Lung microvascular endothelial cell (primary cell): ENCODE data around the gene PKIG. TPM values are rescaled to one million over a fixed set of nuclear protein-coding genes. Genes with fewer than 3 reads are reported as not detected.

Experiments used
- DNase-seq, 2 donors: peaks; one replicate each; pipeline versions ENCODE4 v3.0.0 to v3.0.0-alpha.2; 2010; ENCODE audit warnings: low read depth in 2 of 2
- total RNA-seq: library from RNA; depleted of rRNA; stranded (reverse); fragments of >200 nt; gene quantifications from 2 replicates; pipeline ENCODE4 v1.2.1, GENCODE V29; 2014

The PKIG gene
- total RNA-seq, 1 donor from 2014 or later = 215 TPM

GRCh38 chr20:44594730-44595129 is 12.4 kb downstream of the PKIG start:
- DNase-seq = peak in 1 of 2 donors; percentile 69

DNA sequence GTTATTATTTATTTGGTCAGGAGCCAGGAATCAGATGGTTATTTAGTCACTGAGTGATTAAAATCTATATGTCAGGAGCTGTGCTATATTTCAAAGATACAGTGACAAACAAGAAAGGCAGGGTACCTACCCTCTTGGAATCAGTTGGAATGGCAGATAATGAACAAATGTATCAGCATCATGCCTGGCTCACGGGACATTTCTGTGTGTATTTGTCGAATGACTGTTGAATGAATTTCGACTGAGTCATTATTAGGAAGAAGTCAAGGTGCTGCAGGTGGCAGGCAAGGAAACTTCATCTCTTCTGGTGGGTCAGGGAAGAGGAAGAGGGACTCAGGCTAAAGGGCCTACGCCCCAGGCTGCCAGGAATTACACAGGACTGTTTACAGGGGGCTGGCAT is 13.6 kb downstream of the PKIG start:
- DNase-seq = no peak

GRCh38 chr20:44596876-44597275 is 14.5 kb downstream of the PKIG start:
- no peak for DNase-seq

DNA sequence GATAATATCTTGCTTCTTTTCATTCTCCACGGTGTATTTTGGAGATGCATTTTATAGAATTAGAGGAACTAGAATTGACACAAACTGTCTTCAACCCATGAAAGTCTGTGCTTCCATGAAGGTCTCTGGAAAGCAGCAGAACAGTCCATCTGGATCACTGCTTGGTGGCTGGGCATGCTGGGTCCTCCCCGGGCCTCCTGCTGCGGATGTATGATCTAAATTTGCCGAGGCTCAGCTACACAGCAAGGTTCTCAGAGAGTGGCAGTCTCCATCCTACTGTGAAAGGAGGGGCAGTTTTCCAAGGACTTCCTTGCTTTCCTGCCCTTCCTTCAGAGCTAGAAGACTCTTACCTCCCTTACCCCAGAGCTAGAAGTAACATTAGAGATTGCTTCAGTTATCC is 15.1 kb downstream of the PKIG start:
- no peak for DNase-seq

DNA sequence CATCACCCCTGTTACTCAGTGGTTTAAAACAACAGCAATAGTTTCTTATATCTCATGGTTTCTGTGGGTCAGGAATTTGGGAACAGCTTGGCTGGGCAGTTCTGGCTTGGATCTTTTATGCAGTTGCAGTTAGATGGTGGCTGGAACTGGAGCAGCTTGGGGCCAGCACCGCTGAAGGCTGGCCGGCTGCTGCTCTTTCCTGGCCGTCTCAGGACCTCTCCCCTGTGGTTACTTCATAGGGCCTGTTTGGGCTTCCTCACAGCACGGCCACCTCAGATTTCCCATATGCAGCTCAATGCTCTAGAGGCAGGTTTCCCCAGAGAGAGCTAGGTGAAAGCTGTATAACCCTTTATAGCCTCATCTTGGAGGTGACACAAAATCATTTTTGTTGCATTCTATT is 15.6 kb downstream of the PKIG start:
- DNase-seq = no peak

DNA sequence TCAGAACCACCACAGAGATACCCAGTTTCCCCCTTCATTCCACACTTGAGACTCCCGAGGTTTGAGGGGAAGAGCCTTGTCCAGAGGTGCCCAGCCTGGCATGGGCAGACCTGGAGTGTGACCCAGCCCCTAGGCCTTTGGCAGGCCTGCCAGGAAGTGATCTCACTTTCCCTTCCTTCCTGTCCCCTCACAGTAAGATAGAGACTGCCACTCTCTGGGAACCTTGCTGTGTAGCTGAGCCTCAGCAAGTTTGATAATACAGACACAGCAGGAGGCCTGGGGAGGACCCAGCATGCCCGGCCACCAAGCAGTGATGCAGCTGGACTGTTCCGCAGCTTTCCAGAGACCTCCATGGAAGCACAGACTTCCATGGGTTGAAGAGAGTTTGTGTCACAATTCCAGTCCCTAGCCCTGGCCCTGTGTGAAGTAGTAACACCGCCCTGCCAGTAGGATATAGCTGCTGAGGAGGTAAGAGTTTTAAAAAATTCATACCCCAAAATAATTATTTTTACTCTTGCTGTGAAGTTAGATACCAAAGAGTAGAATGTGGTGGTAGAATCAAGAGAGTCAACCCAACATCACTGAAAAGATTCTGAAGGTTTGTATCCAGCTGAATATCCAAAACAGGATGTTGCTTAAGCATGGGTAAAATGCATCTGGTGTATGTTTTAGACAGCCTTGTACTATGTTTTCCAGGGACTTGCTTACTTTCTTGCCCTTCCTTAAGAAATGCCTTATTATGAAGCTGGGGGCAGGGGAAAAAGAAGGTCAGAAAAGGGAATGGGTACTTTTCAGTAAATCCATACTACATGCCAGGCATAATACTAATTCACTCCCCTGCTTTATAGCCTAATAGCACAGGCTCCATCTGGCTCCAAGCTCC is 16.3 kb downstream of the PKIG start:
- peak; percentile 65 to 81 for DNase-seq

GRCh38 chr20:44599715-44600114 is 17.3 kb downstream of the PKIG start:
- DNase-seq = no peak

- no peak for DNase-seq
These were observed 17.9 kb downstream of the PKIG start for GRCh38 chr20:44600301-44600700.

- no peak for DNase-seq
These were observed 18.4 kb downstream of the PKIG start for GRCh38 chr20:44600758-44601201.

DNA sequence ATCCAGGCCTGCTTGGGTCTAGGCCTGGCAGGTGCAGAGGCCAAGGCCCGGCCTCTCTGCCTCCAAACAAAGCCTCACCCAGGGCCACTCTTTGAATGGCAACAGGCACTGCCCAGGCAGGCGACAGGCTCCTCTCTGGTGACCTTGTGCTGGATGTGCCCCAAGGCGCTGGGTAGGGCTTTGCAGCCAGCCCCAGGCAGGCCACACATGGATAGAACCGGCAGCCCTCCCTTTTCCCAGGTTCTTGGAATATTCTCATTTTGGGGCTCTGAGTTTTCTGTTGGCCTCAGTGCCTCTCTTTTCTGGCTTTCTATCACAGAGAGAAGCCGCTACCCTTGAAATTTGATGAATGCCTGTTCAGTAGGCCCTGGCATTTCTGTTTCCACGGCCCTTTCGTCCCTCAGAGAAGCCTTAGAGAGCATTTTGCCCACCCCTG is 18.9 kb downstream of the PKIG start:
- no peak for DNase-seq

- DNase-seq = peak; percentile 69 to 95
These were observed 19.4 kb downstream of the PKIG start for GRCh38 chr20:44601801-44602204.

- no peak for DNase-seq
These were observed 20.9 kb downstream of the PKIG start for GRCh38 chr20:44603327-44603726.

GRCh38 chr20:44606725-44607441 is 24.5 kb downstream of the PKIG start:
- no peak for DNase-seq

DNA sequence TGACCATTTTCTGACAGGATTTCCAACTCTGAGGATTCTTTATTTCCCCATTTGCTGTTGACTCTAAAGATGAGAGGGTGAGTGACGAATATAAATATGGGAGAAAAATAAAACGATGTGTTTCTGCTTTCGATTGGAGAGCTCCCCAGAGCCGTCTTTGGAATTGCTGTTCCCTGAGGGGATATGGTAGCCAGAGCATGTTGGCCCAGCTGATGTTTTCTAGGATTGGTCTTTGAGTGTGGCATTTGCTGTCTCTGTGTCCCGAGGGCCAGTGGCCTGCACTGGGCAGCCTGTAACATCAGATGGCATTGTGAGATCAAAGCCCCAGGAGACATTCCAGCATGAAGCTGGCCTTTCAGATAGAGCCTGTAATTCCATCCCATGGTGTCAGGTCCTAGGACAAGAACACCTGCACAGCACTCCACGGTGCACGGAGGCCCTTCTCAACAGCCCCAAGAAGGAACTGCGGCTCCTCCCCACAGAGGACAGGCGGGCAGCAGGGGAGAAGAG is 26.7 kb downstream of the PKIG start:
- DNase-seq = no peak

DNA sequence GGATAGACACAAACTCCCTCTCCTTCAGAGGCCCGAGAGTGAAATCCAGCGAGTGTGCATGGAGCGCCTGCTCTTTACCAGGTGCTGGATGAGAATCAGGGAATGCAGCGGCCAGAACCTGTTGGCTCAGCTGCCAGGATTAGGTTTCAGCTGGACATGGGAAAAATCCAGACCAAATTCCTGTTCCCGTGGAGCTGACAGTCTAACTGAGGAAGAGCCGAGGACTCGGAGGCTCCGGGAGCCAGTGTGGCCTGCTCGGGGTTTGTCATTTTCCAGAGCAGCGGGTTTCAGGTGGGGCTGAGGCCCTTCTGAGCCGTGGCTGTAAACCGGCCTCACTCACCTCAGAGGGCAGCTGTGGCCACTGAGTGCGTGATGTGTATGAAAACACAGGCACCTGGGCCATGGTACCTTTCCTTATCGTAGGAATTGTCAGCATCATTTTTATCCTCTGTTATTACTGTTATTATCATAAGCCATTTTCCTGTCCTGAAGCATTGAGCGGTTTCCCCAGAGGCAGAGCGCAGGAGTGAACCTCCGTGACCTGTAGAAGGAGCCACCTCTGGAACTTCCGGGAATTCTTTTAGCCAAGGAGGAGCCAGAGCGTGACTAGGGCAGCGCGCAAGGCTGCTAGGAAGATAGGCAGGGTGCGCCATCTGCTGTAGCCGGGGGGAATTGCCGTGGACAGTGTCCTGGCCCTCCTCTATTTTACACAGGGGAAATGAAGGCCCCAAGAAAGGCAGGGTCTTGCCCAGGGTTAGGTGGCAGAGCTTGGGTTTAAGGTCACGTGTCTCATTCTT is 27.3 kb downstream of the PKIG start:
- peak; percentile 84 to 93 for DNase-seq

- no peak for DNase-seq
These were observed 28.1 kb downstream of the PKIG start for GRCh38 chr20:44610313-44610962.

- DNase-seq = no peak
These were observed 31.2 kb downstream of the PKIG start for GRCh38 chr20:44613575-44613974.

DNA sequence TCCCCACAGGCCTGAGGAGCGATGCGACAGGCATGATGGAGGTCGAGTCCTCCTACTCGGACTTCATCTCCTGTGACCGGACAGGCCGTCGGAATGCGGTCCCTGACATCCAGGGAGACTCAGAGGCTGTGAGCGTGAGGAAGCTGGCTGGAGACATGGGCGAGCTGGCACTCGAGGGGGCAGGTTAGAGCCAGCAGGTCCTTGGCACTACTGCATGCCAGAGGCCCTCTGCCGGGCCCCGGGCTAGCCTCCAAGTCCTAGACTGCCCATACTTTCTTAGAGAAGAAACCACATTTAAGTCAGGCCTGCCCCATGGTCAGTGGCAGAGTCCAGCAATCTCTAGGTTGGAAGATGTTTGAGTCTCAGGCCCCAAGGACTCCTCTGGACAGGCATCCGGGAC is 32.1 kb downstream of the PKIG start:
- DNase-seq = no peak

- DNase-seq = peak; percentile 61 to 87
These were observed 32.9 kb downstream of the PKIG start for GRCh38 chr20:44615169-44615791.

DNA sequence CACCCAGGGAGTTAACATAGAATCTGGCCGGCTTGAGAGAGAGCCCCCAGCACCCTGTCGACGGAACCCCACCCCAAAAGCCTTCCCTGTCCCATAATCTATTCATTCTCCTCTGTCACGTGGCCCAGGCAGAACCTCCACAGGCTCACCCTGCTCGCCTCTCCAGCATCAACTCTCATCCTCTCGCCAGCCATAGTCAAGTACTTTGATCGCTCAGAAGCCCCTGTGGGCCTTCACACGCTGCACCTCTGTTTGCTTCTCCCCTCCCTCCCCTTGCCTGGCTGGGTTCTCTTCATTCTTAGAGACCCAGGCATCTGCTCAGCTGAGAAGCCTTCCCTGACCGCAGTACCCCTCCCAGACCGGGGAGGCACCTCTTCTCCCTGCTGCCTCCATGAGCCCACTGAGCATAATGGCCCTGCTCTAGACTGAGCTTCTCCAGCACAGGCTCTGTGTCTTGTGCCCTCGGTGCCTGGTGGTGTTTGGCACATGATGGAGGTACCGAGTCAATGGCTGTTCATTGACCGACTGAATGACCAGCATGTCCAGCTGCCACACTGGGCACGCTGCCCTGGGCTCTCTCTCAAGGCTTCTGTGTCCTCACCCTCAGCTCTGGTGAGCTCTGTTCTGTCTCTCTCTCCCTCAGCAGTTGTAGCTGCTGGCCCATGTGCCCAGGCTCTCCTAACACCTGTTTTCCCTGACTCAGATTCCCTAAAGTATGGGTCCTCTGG is 33.7 kb downstream of the PKIG start:
- DNase-seq = no peak
